Vagina (tissue), 2 donors: ENCODE measurements around the gene COL6A1. TPM values are rescaled to one million over a fixed set of nuclear protein-coding genes. Genes with fewer than 3 reads are reported as not detected.

ENCODE experiments used
- DNase-seq, 2 donors: peaks; one replicate each; pipeline ENCODE4 v3.0.0-alpha.2; 2017; ENCODE audit errors: extremely low spot score in 2 of 2
- H3K27ac ChIP-seq: fragments of 200-600 bp; sonication (generic); one replicate; pipeline ENCODE4 v1.5.1; 2019
- H3K27me3 ChIP-seq: fragments of 200-600 bp; sonication (generic); one replicate; pipeline ENCODE4 v1.5.1; 2019
- H3K36me3 ChIP-seq, 2 donors: fragments of 200-600 bp; sonication (generic); one replicate each; pipeline ENCODE4 v1.5.1; 2017 to 2019
- H3K4me1 ChIP-seq: fragments of 200-600 bp; sonication (generic); one replicate; pipeline ENCODE4 v1.5.1; 2019
- H3K4me3 ChIP-seq, 2 donors: fragments of 200-600 bp; sonication (generic); 1 replicate in 1 of 2; 2 replicates in 1 of 2; pipeline ENCODE4 v1.5.1; 2016 to 2019
- H3K9me3 ChIP-seq: fragments of 200-600 bp; sonication (generic); one replicate; pipeline ENCODE4 v1.5.1; 2019
- CTCF ChIP-seq, 3 experiments: fragments of 450-650 bp in 2 of 3; fragments of 200-600 bp in 1 of 3; sonication (generic) in 1 of 3; IDR thresholded peaks; one replicate each; pipeline ENCODE4 v1.5.1; 2017 to 2019; ENCODE audit warnings: antibody characterized with exemption in 3 of 3, mild to moderate bottlenecking in 2 of 3, moderate library complexity in 2 of 3
- POLR2A ChIP-seq, 2 donors: fragments of 450-650 bp; IDR thresholded peaks; one replicate each; pipeline ENCODE4 v1.6.1; 2017; ENCODE audit warnings: antibody characterized with exemption in 2 of 2, mild to moderate bottlenecking in 2 of 2, moderate library complexity in 2 of 2
- POLR2AphosphoS5 ChIP-seq, 2 donors: sonication (generic); formaldehyde crosslinking; IDR thresholded peaks; one replicate each; pipeline ENCODE4 v1.9.0; 2017; ENCODE audit warnings: antibody characterized with exemption in 2 of 2, mild to moderate bottlenecking in 2 of 2, low read depth in 1 of 2; ENCODE audit not compliant: insufficient read depth in 1 of 2
- intact Hi-C: fragments of 100-400 bp; cut with DNase I; formaldehyde crosslinking; loops from one replicate; pipeline ENCODE4 v1.15.1; 2023
- total RNA-seq: library from RNA; depleted of rRNA; stranded (reverse); fragments of >200 nt; gene quantifications from one replicate; pipeline ENCODE4 v1.2.3, GENCODE V29; 2016

Gene COL6A1
- total RNA-seq, 1 donor from 2014 or later: 520 TPM

DNA sequence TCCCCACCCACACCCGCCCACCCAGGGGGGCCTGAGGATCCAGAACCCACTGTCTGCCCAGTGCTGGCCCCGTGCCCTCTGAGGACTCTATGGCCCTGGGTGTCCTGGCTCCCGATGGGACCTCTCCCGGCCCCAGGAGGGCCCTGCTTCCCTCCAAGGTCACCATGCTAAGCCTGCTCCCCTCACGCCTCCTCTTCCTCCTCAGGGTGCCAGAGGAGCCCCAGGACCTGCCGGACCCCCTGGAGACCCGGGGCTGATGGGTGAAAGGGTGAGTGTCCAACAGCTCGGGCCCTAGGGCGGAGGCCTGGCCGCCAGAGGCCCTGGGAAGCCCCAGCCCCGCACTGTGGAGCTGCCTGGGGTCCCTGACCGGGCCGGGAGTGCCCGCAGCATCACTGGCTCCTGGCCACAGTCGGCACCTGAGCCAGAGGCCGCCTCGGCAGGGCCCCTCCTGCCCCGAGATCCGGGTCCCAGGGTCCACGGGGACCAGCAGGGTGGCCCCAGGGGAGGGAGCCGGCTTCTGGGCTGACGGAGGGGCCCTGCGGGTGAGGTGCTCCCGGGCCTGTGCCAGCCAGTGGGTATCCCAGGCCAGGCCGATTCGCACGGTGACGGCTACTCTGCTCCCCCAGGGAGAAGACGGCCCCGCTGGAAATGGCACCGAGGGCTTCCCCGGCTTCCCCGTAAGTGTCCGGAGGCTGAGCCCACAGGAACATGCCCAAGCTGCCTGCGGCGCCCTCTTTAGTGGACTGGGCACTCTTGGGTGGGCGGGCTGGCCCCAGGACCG, 16.1 kb downstream of the COL6A1 start:
- peaks cover 6 to 48% of the 10 kb centered on the region in 2 donors for H3K36me3 ChIP-seq

DNA sequence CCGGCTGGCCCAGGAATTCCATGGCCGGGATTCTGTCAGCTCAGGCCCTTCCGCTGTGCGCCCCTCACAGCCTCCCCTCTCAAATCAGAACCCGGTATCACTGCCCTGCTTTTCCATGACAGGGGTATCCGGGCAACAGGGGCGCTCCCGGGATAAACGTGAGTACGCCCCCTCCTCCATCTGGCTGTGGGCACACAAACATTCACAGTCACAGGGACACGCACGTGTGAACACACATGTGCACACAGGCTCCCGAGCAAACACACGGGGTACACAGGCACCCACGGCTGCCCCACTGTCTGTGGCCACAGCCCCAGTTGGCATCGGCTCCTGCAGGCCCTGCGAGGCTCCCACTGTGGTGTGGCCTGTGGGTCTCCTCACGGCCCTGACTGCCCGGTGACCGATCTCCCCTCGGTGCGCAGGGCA, 16.7 kb downstream of the COL6A1 start:
- intact Hi-C loops: no loop called here
- H3K9me3 ChIP-seq: no peaks in the 10 kb centered on the region
- H3K36me3 ChIP-seq: peaks cover 6 to 48% of the 10 kb centered on the region in 2 donors
- no peak overlapping the region for H3K4me3 ChIP-seq
- no peak for TF ChIP-seq CTCF (IDR thresholded peaks at IDR 0.05)
- no peak for TF ChIP-seq POLR2AphosphoS5 (IDR thresholded peaks at IDR 0.05; ENCODE audit: insufficient read depth in 1 of 2, low read depth in 1 of 2)
- TF ChIP-seq POLR2A (IDR thresholded peaks at IDR 0.05): no peak
- DNase-seq: no peak
- no peaks in the 10 kb centered on the region for H3K27me3 ChIP-seq
- H3K4me1 ChIP-seq: no peaks in the 10 kb centered on the region
- no peak overlapping the region for H3K27ac ChIP-seq

More for the DNA sequence above, 16.1 kb downstream of the COL6A1 start:
- DNase-seq: no peak
- Histone ChIP-seq H3K27ac (no peak overlapping the region), H3K27me3 (no peaks in the 10 kb centered on the region), H3K4me3 (no peak overlapping the region), H3K9me3 (no peaks in the 10 kb centered on the region), H3K4me1 (no peaks in the 10 kb centered on the region)
- intact Hi-C loops: no loop called here
- TF ChIP-seq POLR2A (IDR thresholded peaks at IDR 0.05) (no peak), CTCF (IDR thresholded peaks at IDR 0.05) (no peak), POLR2AphosphoS5 (IDR thresholded peaks at IDR 0.05; ENCODE audit: insufficient read depth in 1 of 2, low read depth in 1 of 2) (no peak)

GRCh38 chr21:45998871-45999580, 17.5 kb downstream of the COL6A1 start:
- Histone ChIP-seq H3K4me1 (no peaks in the 10 kb centered on the region), H3K36me3 (peaks cover 6 to 55% of the 10 kb centered on the region in 2 donors), H3K27me3 (no peaks in the 10 kb centered on the region), H3K27ac (no peak overlapping the region), H3K9me3 (no peaks in the 10 kb centered on the region), H3K4me3 (no peak overlapping the region)
- intact Hi-C loops: no loop called here
- DNase-seq: no peak
- no peak for TF ChIP-seq POLR2AphosphoS5 (IDR thresholded peaks at IDR 0.05; ENCODE audit: insufficient read depth in 1 of 2, low read depth in 1 of 2)
- TF ChIP-seq CTCF (IDR thresholded peaks at IDR 0.05): no peak
- no peak for TF ChIP-seq POLR2A (IDR thresholded peaks at IDR 0.05)

GRCh38 chr21:45999581-46000181, 18.1 kb downstream of the COL6A1 start:
- no peak overlapping the region for H3K4me3 ChIP-seq
- H3K27me3 ChIP-seq: no peaks in the 10 kb centered on the region
- intact Hi-C loops: no loop called here
- H3K9me3 ChIP-seq: no peaks in the 10 kb centered on the region
- H3K27ac ChIP-seq: no peak overlapping the region
- peaks cover 6 to 58% of the 10 kb centered on the region in 2 donors for H3K36me3 ChIP-seq
- TF ChIP-seq POLR2A (IDR thresholded peaks at IDR 0.05): no peak
- no peak for TF ChIP-seq POLR2AphosphoS5 (IDR thresholded peaks at IDR 0.05; ENCODE audit: insufficient read depth in 1 of 2, low read depth in 1 of 2)
- TF ChIP-seq CTCF (IDR thresholded peaks at IDR 0.05): no peak
- H3K4me1 ChIP-seq: no peaks in the 10 kb centered on the region
- no peak for DNase-seq
